ENCODE data around the gene CTDSP2.

GRCh38 chr12:57893431-57894353 lies 47.2 kb upstream of the CTDSP2 start:
- TF ChIP-seq EZH2 (IDR thresholded peaks at IDR 0.05; ENCODE audit: insufficient read depth, poor library complexity, severe bottlenecking), result no peak
- TF ChIP-seq EZH2phosphoT487 (IDR thresholded peaks at IDR 0.05; ENCODE audit: insufficient read depth, low read depth), result no peak

Measured in GM23248 (cell line).